GM18951 (cell line): ENCODE results near the gene RETN.
A peak's percentile ranks its signal among the peaks of the same experiment; 100 is the strongest.

Experiments
- POLR2A ChIP-seq: IDR thresholded peaks from 4 replicates; pipeline ENCODE4 v1.6.1; 2011; ENCODE audit warnings: mild to moderate bottlenecking; ENCODE audit not compliant: insufficient read length, insufficient read depth; ENCODE audit errors: extremely low read depth
- in situ Hi-C: fragments of 300-500 bp; cut with MboI; formaldehyde crosslinking; loops from one replicate; pipeline ENCODE4 v1.12.0; 2022; ENCODE audit warnings: low sequenced_read_pairs, mixed read lengths, inconsistent platforms; ENCODE audit not compliant: unreplicated experiment

RETN gene

GRCh38 chr19:7676854-7677253 lies 8.0 kb downstream of the RETN start, which contains the start of gene MCEMP1:
Gene MCEMP1 (plus strand): TSS chr19:7677090. CDS start chr19:7677121, 31 bp downstream.
- in situ Hi-C loops = no loop called here

GRCh38 chr19:7677669-7678311 lies 8.9 kb downstream of the RETN start:
- in situ Hi-C loops = no loop called here
- TF ChIP-seq POLR2A = no peak

More at GRCh38 chr19:7676854-7677253, 8.0 kb downstream of the RETN start, which contains the start of gene MCEMP1:
- no peak for TF ChIP-seq POLR2A

- no peak for TF ChIP-seq POLR2A
- in situ Hi-C loops = no loop called here
These were observed 10.3 kb downstream of the RETN start for GRCh38 chr19:7678971-7679751.

GRCh38 chr19:7679771-7680605 lies 11.1 kb downstream of the RETN start:
- no peak for TF ChIP-seq POLR2A
- in situ Hi-C loops = loop anchor here (10.0 kb wide), 1 partner anchor 115 kb away; no protein-coding TSS in a partner anchor

- peak; percentile 72 for TF ChIP-seq POLR2A
These were observed 11.9 kb downstream of the RETN start, which contains the start of gene TRAPPC5 for GRCh38 chr19:7680606-7681339. Gene TRAPPC5 (plus strand): TSS chr19:7680833. CDS start chr19:7682254, 1,421 bp downstream.

GRCh38 chr19:7681340-7682174 lies 12.7 kb downstream of the RETN start:
- TF ChIP-seq POLR2A = no peak
- in situ Hi-C loops = loop anchor here (10.0 kb wide), 1 partner anchor 113 kb away; no protein-coding TSS in a partner anchor

More at GRCh38 chr19:7680606-7681339, 11.9 kb downstream of the RETN start, which contains the start of gene TRAPPC5:
- in situ Hi-C loops = loop anchor here (10.0 kb wide), 1 partner anchor 114 kb away; no protein-coding TSS in a partner anchor

- in situ Hi-C loops = loop anchor here (10.0 kb wide), 1 partner anchor 112 kb away; no protein-coding TSS in a partner anchor
- TF ChIP-seq POLR2A = no peak
These were observed 13.5 kb downstream of the RETN start for GRCh38 chr19:7682175-7682855.

- TF ChIP-seq POLR2A = peak; percentile 26
- in situ Hi-C loops = loop anchor here (10.0 kb wide), 1 partner anchor 109 kb away; no protein-coding TSS in a partner anchor
These were observed 16.9 kb downstream of the RETN start for GRCh38 chr19:7685546-7686445.

GRCh38 chr19:7687177-7687576 lies 18.3 kb downstream of the RETN start:
- TF ChIP-seq POLR2A = no peak
- in situ Hi-C loops = loop anchor here (10.0 kb wide), 1 partner anchor 108 kb away; no protein-coding TSS in a partner anchor

- no peak for TF ChIP-seq POLR2A
- in situ Hi-C loops = loop anchor here (10.0 kb wide), 1 partner anchor 106 kb away; no protein-coding TSS in a partner anchor
These were observed 20.3 kb downstream of the RETN start for GRCh38 chr19:7689165-7689564.
